Ovary (tissue), 3 donors: ENCODE results near the gene ERLEC1.

Experiments used
- POLR2A ChIP-seq: fragments of 450-650 bp; IDR thresholded peaks from one replicate; pipeline ENCODE4 v1.6.1; 2017; ENCODE audit warnings: antibody characterized with exemption, mild to moderate bottlenecking, moderate library complexity
- TF ChIP-seq, protein P1 (sequence below), 3 donors: fragments of 450-650 bp in 2 of 3; fragments of 200-600 bp in 1 of 3; IDR thresholded peaks; one replicate each; pipeline versions ENCODE4 v1.5.1 to v1.8.0; 2016 to 2022; ENCODE audit warnings: antibody characterized with exemption in 3 of 3, mild to moderate bottlenecking in 1 of 3
- donor health status: DM: no; HTN: no; CAD: no.

DNA sequence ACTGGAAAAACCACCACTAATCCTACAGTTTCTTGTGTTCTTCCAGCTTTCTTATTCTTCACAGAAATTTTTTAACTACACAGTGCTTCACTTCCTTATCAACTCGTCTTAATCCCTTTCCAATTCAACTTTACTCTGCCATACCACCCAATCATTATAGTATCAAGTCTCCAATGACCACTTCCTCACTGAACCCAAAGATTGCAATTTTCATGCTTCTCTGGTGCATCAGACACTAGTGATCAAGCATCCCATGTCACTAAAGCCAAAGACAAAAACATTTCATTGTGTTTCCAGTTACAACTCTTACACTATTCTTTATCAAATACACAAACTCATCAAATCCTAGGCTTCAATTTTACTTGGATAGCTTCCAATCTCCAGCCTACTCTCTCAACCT, 9.7 kb upstream of the ERLEC1 start:
- TF ChIP-seq POLR2A: no peak
- TF ChIP-seq, protein P1, sequence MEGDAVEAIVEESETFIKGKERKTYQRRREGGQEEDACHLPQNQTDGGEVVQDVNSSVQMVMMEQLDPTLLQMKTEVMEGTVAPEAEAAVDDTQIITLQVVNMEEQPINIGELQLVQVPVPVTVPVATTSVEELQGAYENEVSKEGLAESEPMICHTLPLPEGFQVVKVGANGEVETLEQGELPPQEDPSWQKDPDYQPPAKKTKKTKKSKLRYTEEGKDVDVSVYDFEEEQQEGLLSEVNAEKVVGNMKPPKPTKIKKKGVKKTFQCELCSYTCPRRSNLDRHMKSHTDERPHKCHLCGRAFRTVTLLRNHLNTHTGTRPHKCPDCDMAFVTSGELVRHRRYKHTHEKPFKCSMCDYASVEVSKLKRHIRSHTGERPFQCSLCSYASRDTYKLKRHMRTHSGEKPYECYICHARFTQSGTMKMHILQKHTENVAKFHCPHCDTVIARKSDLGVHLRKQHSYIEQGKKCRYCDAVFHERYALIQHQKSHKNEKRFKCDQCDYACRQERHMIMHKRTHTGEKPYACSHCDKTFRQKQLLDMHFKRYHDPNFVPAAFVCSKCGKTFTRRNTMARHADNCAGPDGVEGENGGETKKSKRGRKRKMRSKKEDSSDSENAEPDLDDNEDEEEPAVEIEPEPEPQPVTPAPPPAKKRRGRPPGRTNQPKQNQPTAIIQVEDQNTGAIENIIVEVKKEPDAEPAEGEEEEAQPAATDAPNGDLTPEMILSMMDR (IDR thresholded peaks at IDR 0.05): no peak
